Breast epithelium (tissue), 3 donors: ENCODE data around the gene GAREM2.

Experiments used
- POLR2A ChIP-seq: fragments of 450-650 bp; IDR thresholded peaks from one replicate; pipeline ENCODE4 v1.6.1; 2016; ENCODE audit warnings: antibody characterized with exemption, mild to moderate bottlenecking, moderate library complexity
- POLR2AphosphoS5 ChIP-seq, 3 donors: sonication (generic); formaldehyde crosslinking; IDR thresholded peaks; one replicate each; pipeline ENCODE4 v1.6.1; 2017; ENCODE audit warnings: antibody characterized with exemption in 3 of 3
- TF ChIP-seq, protein P1 (sequence below), 3 donors: fragments of 450-650 bp; IDR thresholded peaks; one replicate each; pipeline ENCODE4 v1.5.1; 2016 to 2017; ENCODE audit warnings: antibody characterized with exemption in 3 of 3, mild to moderate bottlenecking in 3 of 3, moderate library complexity in 3 of 3

DNA sequence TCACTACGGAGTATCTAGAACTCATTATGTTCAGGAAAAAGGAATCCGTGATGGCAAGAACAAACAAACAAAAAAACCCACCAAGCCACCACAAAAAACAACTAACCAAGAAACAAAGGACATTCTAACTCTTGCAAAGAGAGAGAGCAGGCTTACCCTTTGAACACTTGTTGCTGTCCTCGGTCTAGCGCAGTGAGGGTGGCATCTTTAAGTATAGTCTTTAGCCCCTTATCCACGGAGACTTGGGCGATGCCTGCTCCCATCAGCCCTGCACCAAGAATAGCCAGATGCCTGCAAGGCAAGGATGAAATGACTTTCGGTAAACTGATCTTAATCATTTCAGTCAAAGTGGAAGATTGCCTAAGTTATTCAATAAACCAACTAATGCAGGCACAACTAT, 31.0 kb downstream of the GAREM2 start:
- TF ChIP-seq, protein P1, sequence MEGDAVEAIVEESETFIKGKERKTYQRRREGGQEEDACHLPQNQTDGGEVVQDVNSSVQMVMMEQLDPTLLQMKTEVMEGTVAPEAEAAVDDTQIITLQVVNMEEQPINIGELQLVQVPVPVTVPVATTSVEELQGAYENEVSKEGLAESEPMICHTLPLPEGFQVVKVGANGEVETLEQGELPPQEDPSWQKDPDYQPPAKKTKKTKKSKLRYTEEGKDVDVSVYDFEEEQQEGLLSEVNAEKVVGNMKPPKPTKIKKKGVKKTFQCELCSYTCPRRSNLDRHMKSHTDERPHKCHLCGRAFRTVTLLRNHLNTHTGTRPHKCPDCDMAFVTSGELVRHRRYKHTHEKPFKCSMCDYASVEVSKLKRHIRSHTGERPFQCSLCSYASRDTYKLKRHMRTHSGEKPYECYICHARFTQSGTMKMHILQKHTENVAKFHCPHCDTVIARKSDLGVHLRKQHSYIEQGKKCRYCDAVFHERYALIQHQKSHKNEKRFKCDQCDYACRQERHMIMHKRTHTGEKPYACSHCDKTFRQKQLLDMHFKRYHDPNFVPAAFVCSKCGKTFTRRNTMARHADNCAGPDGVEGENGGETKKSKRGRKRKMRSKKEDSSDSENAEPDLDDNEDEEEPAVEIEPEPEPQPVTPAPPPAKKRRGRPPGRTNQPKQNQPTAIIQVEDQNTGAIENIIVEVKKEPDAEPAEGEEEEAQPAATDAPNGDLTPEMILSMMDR (IDR thresholded peaks at IDR 0.05): no peak
- no peak for TF ChIP-seq POLR2A
- no peak for TF ChIP-seq POLR2AphosphoS5 (IDR thresholded peaks at IDR 0.05)
